SK-N-MC (cell line): ENCODE measurements around the gene PCSK6.

Source experiments
- EZH2 ChIP-seq: fragments of 200-600 bp; sonication (generic); IDR thresholded peaks from one replicate; pipeline ENCODE4 v1.6.1; 2017; ENCODE audit warnings: antibody characterized with exemption
- POLR2AphosphoS5 ChIP-seq: IDR thresholded peaks from 2 replicates; pipeline ENCODE4 v1.6.1; 2012; ENCODE audit warnings: mild to moderate bottlenecking, low read depth, low read length, borderline replicate concordance

GRCh38 chr15:101362986-101363566 lies 126.4 kb downstream of the PCSK6 start:
- TF ChIP-seq EZH2 (no peak), POLR2AphosphoS5 (no peak)
